WTC11 (cell line): Measurements from ENCODE around the gene NHERF2. TPM values are rescaled to one million over a fixed set of nuclear protein-coding genes. Genes with fewer than 3 reads are reported as not detected.

ENCODE experiments used
- ATAC-seq: fragments of 200-7000 bp; cut with Tn5 transposase; 2 replicates; pipeline ENCODE4 v1.10.0; 2021; ENCODE audit warnings: mild to moderate bottlenecking, moderate library complexity
- CTCF ChIA-PET: fragments of 300-600 bp; sonication (Branson Sonifier 250); formaldehyde crosslinking; loops from one replicate; lab custom pipeline; 2021; ENCODE audit warnings: antibody characterized with exemption; lab: Charles Lee
- POLR2A ChIA-PET: fragments of 350-600 bp; sonication (Branson Sonifier 250); formaldehyde crosslinking; loops from one replicate; lab custom pipeline; 2021; ENCODE audit warnings: antibody characterized with exemption; lab: Charles Lee
- DNase-seq: peaks from one replicate; pipeline ENCODE4 v3.0.0; 2021; ENCODE audit warnings: low spot score
- H3K27ac Mint-ChIP-seq: 2 replicates; pipeline ENCODE4 v1.8.0; 2021; ENCODE audit warnings: mixed read lengths
- H3K27me3 Mint-ChIP-seq: 2 replicates; pipeline ENCODE4 v1.8.0; 2021; ENCODE audit warnings: low read depth, mild to moderate bottlenecking, moderate library complexity, mixed read lengths
- H3K36me3 Mint-ChIP-seq: 2 replicates; pipeline ENCODE4 v1.8.0; 2021; ENCODE audit warnings: mixed read lengths
- H3K4me1 Mint-ChIP-seq: 2 replicates; pipeline ENCODE4 v1.8.0; 2022; ENCODE audit warnings: mixed read lengths
- H3K4me3 Mint-ChIP-seq: 2 replicates; pipeline ENCODE4 v1.8.0; 2021; ENCODE audit warnings: mild to moderate bottlenecking, moderate library complexity, mixed read lengths
- H3K9me3 Mint-ChIP-seq: 2 replicates; pipeline ENCODE4 v1.8.0; 2021; ENCODE audit warnings: mixed read lengths
- AFF4 ChIP-seq: sonication (generic); formaldehyde crosslinking; IDR thresholded peaks from 2 replicates; pipeline ENCODE4 v1.8.1; 2023; ENCODE audit warnings: mild to moderate bottlenecking, missing genetic modification reagents, borderline replicate concordance
- ETV6 ChIP-seq: sonication (generic); formaldehyde crosslinking; IDR thresholded peaks from 2 replicates; pipeline ENCODE4 v1.8.1; 2022; ENCODE audit warnings: mild to moderate bottlenecking, missing genetic modification reagents
- FOXP1 ChIP-seq: sonication (generic); formaldehyde crosslinking; IDR thresholded peaks from 2 replicates; pipeline ENCODE4 v1.8.0; 2022; ENCODE audit warnings: missing genetic modification reagents, mild to moderate bottlenecking, moderate library complexity, borderline replicate concordance
- FOXP4 ChIP-seq: sonication (generic); formaldehyde crosslinking; IDR thresholded peaks from 2 replicates; pipeline ENCODE4 v1.8.0; 2022; ENCODE audit warnings: mild to moderate bottlenecking, missing genetic modification reagents
- GABPB1 ChIP-seq: sonication (generic); formaldehyde crosslinking; IDR thresholded peaks from 2 replicates; pipeline ENCODE4 v1.8.1; 2023; ENCODE audit warnings: mild to moderate bottlenecking, missing genetic modification reagents
- USF1 ChIP-seq: sonication (generic); formaldehyde crosslinking; IDR thresholded peaks from 2 replicates; pipeline ENCODE4 v1.8.0; 2022; ENCODE audit warnings: mild to moderate bottlenecking, missing genetic modification reagents
- ZBTB21 ChIP-seq: sonication (generic); formaldehyde crosslinking; IDR thresholded peaks from 2 replicates; pipeline ENCODE4 v1.8.1; 2023; ENCODE audit warnings: mild to moderate bottlenecking, missing genetic modification reagents, borderline replicate concordance
- ZNF138 ChIP-seq: sonication (generic); formaldehyde crosslinking; conservative IDR thresholded peaks from 2 replicates; pipeline ENCODE4 v1.8.1; 2022; ENCODE audit warnings: mild to moderate bottlenecking, moderate library complexity, missing genetic modification reagents
- ZNF423 ChIP-seq: fragments of 250-450 bp; sonication (Bioruptor Pico); IDR thresholded peaks from 2 replicates; pipeline ENCODE4 v2.1.2; 2022; ENCODE audit warnings: mild to moderate bottlenecking, moderate library complexity
- ZNF671 ChIP-seq: fragments of 250-450 bp; sonication (Bioruptor Pico); IDR thresholded peaks from 2 replicates; pipeline ENCODE4 v1.8.0; 2021; ENCODE audit warnings: mild to moderate bottlenecking
- total RNA-seq: library from RNA; stranded (reverse); gene quantifications from 3 replicates; pipeline ENCODE4 v1.2.3, GENCODE V29; 2021
- TF ChIP-seq, protein P1 (sequence below): sonication (generic); formaldehyde crosslinking; IDR thresholded peaks from 2 replicates; pipeline ENCODE4 v1.8.1; 2023; ENCODE audit warnings: mild to moderate bottlenecking, missing genetic modification reagents, moderate library complexity
- TF ChIP-seq, protein P2 (sequence below): fragments of 200-600 bp; IDR thresholded peaks from 2 replicates; pipeline ENCODE4 v1.8.0; 2022; ENCODE audit warnings: antibody characterized with exemption

Gene NHERF2
- total RNA-seq, 1 experiment from 2014 or later: 31.1 TPM

DNA sequence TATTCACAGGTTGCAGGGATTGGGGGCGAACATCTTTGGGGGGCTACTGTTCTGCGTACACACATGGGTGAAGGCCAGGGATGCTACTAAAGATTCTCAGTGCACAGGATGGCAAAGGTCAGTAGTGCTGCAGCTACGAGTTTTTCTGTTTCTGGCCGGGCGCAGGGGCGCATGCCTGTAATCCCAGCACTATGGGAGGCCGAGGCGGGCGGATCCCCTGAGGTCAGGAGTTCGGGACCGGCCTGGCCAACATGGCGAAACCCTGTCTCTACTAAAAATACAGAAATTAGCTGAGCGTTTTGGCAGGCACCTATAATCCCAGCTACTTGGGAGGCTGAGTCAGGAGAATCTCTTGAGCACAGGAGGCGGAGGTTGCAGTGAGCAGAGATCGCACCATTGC is 13.2 kb upstream of the NHERF2 start (continued):
- TF ChIP-seq AFF4 (CRISPR knock-in tag): no peak

DNA sequence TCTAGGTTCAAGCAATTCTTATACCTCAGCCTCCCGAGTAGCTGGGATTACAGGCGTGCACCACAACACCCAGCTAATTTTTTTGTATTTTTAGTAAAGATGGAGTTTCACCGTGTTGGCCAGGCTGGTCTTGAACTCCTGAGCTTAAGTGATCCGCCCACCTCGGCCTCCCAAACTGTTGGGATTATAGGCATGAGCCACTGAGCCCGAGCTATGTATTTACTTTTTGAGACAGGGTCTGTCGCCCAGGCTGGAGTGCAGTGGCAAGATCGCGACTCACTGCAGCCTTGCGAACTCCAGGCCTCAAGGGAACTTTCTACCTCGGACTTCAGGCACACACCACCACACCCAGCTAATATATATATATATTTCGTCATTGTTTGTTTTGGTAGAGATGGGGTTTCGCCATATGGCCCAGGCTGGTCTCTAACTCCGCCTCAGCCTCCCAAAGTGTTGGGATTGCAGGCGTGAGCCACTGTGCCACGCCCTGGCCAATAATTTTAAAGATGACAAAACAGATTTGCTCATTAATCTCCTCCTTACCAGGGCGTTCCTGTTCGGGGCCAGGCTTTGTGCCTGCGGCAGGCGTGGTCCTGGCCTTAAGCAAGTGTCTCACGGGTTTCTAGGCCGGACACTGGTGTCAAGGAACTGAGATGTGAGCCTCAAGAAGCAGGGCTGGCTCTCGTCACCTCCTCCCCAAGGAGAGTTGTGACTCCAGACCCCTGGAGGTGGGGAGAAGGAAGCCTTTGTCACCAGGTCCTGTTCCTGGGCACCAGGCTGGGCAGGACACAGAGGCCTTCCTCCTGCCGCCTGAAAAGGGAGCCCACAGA is 11.4 kb upstream of the NHERF2 start:
- no peak for ATAC-seq

GRCh38 chr16:2015947-2016208 is 10.8 kb upstream of the NHERF2 start:
- Mint-ChIP-seq H3K36me3 (no peaks in the 10 kb centered on the region), H3K27ac (no peak overlapping the region), H3K27me3 (peaks cover 48% of the 10 kb centered on the region), H3K4me3 (no peak overlapping the region), H3K4me1 (peaks cover 2% of the 10 kb centered on the region; the same call in 1 of the 2 replicates), H3K9me3 (no peaks in the 10 kb centered on the region)
- ATAC-seq (no peak), DNase-seq (no peak)
- CTCF ChIA-PET: interaction anchor here (0.5 to 6.5 kb wide), 27 partner anchors 9 to 722 kb away, joined by 3 to 82 read pairs (median 5); partner anchors contain the start of genes NTHL1 and TSC2
- POLR2A ChIA-PET: interaction anchor here (1.1 kb wide), 1 partner anchor 109 kb away, joined by 3 read pairs; no protein-coding TSS in a partner anchor
- no peak for TF ChIP-seq USF1 (CRISPR knock-in tag)
- TF ChIP-seq ZBTB21: no peak
- TF ChIP-seq, protein P1, sequence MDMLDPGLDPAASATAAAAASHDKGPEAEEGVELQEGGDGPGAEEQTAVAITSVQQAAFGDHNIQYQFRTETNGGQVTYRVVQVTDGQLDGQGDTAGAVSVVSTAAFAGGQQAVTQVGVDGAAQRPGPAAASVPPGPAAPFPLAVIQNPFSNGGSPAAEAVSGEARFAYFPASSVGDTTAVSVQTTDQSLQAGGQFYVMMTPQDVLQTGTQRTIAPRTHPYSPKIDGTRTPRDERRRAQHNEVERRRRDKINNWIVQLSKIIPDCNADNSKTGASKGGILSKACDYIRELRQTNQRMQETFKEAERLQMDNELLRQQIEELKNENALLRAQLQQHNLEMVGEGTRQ (CRISPR knock-in tag): no peak
- TF ChIP-seq FOXP4 (CRISPR knock-in tag): no peak
- TF ChIP-seq, all 79 proteins: peak for 0

More for the DNA sequence above, 11.4 kb upstream of the NHERF2 start:
- CTCF ChIA-PET: interaction anchor here (1.5 to 6.5 kb wide), 4 partner anchors 11 to 69 kb away, joined by 6 to 82 read pairs (median 8); no protein-coding TSS in a partner anchor
- POLR2A ChIA-PET: no interaction called here
- Mint-ChIP-seq H3K27me3 (peaks cover 42% of the 10 kb centered on the region), H3K36me3 (no peaks in the 10 kb centered on the region), H3K27ac (no peak overlapping the region), H3K9me3 (no peaks in the 10 kb centered on the region), H3K4me1 (peaks cover 2% of the 10 kb centered on the region), H3K4me3 (no peak overlapping the region)
- TF ChIP-seq GABPB1 (CRISPR knock-in tag) (peak; percentile 80), FOXP1 (CRISPR knock-in tag) (no peak)
- DNase-seq: no peak

- Mint-ChIP-seq H3K27me3 (peaks cover 53% of the 10 kb centered on the region), H3K4me1 (peaks cover 2% of the 10 kb centered on the region; the same call in 1 of the 2 replicates), H3K9me3 (no peaks in the 10 kb centered on the region), H3K27ac (no peak overlapping the region), H3K4me3 (no peak overlapping the region), H3K36me3 (no peaks in the 10 kb centered on the region)
- ChIA-PET CTCF (interaction anchor here (0.5 to 6.5 kb wide), 37 partner anchors 9 to 1828 kb away, joined by 3 to 82 read pairs (median 4); partner anchors contain the start of genes NOXO1, NTHL1, PKD1 and TBL3), POLR2A (interaction anchor here (1.1 kb wide), 1 partner anchor 108 kb away, joined by 3 read pairs; no protein-coding TSS in a partner anchor)
- DNase-seq (peak; percentile 66), ATAC-seq (peak; percentile 17)
- TF ChIP-seq, protein P2, sequence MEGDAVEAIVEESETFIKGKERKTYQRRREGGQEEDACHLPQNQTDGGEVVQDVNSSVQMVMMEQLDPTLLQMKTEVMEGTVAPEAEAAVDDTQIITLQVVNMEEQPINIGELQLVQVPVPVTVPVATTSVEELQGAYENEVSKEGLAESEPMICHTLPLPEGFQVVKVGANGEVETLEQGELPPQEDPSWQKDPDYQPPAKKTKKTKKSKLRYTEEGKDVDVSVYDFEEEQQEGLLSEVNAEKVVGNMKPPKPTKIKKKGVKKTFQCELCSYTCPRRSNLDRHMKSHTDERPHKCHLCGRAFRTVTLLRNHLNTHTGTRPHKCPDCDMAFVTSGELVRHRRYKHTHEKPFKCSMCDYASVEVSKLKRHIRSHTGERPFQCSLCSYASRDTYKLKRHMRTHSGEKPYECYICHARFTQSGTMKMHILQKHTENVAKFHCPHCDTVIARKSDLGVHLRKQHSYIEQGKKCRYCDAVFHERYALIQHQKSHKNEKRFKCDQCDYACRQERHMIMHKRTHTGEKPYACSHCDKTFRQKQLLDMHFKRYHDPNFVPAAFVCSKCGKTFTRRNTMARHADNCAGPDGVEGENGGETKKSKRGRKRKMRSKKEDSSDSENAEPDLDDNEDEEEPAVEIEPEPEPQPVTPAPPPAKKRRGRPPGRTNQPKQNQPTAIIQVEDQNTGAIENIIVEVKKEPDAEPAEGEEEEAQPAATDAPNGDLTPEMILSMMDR: peak; percentile 60; the same call in 1 of the 2 replicates
- no peak for TF ChIP-seq ZNF138 (CRISPR knock-in tag)
- TF ChIP-seq ZNF423: peak; percentile 76
- TF ChIP-seq GABPB1 (CRISPR knock-in tag): peak; percentile 15; the same call in 1 of the 2 replicates
- TF ChIP-seq ZNF671 (CRISPR knock-in tag): no peak
- TF ChIP-seq ETV6 (CRISPR knock-in tag): no peak
Measured at GRCh38 chr16:2016407-2016922, 10.2 kb upstream of the NHERF2 start.
